Sigmoid colon (tissue), 4 donors: ENCODE measurements around the gene TNFAIP8.

Source experiments
- CTCF ChIP-seq, 4 experiments: fragments of 450-650 bp in 3 of 4; fragments of 200-600 bp in 1 of 4; IDR thresholded peaks; one replicate each; pipeline ENCODE4 v1.5.1; 2016 to 2019; ENCODE audit warnings: antibody characterized with exemption in 4 of 4, mild to moderate bottlenecking in 3 of 4, moderate library complexity in 2 of 4
- POLR2AphosphoS5 ChIP-seq, 4 donors: sonication (generic); formaldehyde crosslinking; IDR thresholded peaks; one replicate each; pipeline ENCODE4 v1.6.1; 2017; ENCODE audit warnings: antibody characterized with exemption in 4 of 4

GRCh38 chr5:119385136-119385535 lies 29.3 kb downstream of the TNFAIP8 start:
- TF ChIP-seq CTCF (IDR thresholded peaks at IDR 0.05): no peak
- no peak for TF ChIP-seq POLR2AphosphoS5 (IDR thresholded peaks at IDR 0.05)
